Immature natural killer cell (primary cell): ENCODE results near the gene HSPA4L. TPM values are rescaled to one million over a fixed set of nuclear protein-coding genes. Genes with fewer than 3 reads are reported as not detected.
A peak's percentile ranks its signal among the peaks of the same experiment; 100 is the strongest.

Experiments
- DNase-seq, 3 donors: peaks; one replicate each; pipeline ENCODE4 v3.0.0; 2022; ENCODE audit warnings: mixed read lengths in 1 of 3
- H3K27ac Mint-ChIP-seq, 6 donors: one replicate each; pipeline ENCODE4 v1.8.0; 2020; ENCODE audit warnings: mixed read lengths in 6 of 6, mild to moderate bottlenecking in 5 of 6, inconsistent platforms in 4 of 6, moderate library complexity in 3 of 6
- H3K27me3 Mint-ChIP-seq, 3 donors: one replicate each; pipeline ENCODE4 v1.8.0; 2020 to 2021; ENCODE audit warnings: low read depth in 3 of 3, mild to moderate bottlenecking in 3 of 3, mixed read lengths in 3 of 3, moderate library complexity in 3 of 3, inconsistent platforms in 1 of 3
- H3K36me3 Mint-ChIP-seq, 3 donors: one replicate each; pipeline ENCODE4 v1.8.0; 2020; ENCODE audit warnings: mixed read lengths in 3 of 3, inconsistent platforms in 2 of 3, mild to moderate bottlenecking in 2 of 3
- H3K4me1 Mint-ChIP-seq, 2 donors: one replicate each; pipeline ENCODE4 v1.8.0; 2020; ENCODE audit warnings: inconsistent platforms in 2 of 2, mild to moderate bottlenecking in 2 of 2, mixed read lengths in 2 of 2, moderate library complexity in 1 of 2
- H3K4me3 Mint-ChIP-seq, 5 donors: one replicate each; pipeline ENCODE4 v1.8.0; 2020; ENCODE audit warnings: mild to moderate bottlenecking in 5 of 5, mixed read lengths in 5 of 5, inconsistent platforms in 3 of 5, moderate library complexity in 3 of 5
- H3K9me3 Mint-ChIP-seq, 6 donors: one replicate each; pipeline ENCODE4 v1.8.0; 2020; ENCODE audit warnings: mild to moderate bottlenecking in 6 of 6, mixed read lengths in 6 of 6, inconsistent platforms in 4 of 6, moderate library complexity in 3 of 6
- polyA plus RNA-seq, 3 donors: library from polyadenylated mRNA; unstranded; fragments of 300-500 nt; fragmentation: Illumina TruSeq; gene quantifications; one replicate each; pipeline ENCODE4 v1.2.3, GENCODE V29; 2021

HSPA4L gene
- polyA plus RNA-seq, 3 donors from 2014 or later, result not detected

- Mint-ChIP-seq H3K4me3 (no peak overlapping the region), H3K27ac (no peak overlapping the region), H3K9me3 (peaks cover 7 to 31% (median 20%) of the 10 kb centered on the region in 6 donors), H3K36me3 (peaks cover 4 to 22% (median 18%) of the 10 kb centered on the region in 3 donors), H3K4me1 (peaks cover 0 to 2% of the 10 kb centered on the region in 2 donors), H3K27me3 (peaks cover 0 to 2% (median 0%) of the 10 kb centered on the region in 3 donors)
- no peak for DNase-seq
Observed at GRCh38 chr4:127856813-127857447, 74.8 kb downstream of the HSPA4L start.

DNA sequence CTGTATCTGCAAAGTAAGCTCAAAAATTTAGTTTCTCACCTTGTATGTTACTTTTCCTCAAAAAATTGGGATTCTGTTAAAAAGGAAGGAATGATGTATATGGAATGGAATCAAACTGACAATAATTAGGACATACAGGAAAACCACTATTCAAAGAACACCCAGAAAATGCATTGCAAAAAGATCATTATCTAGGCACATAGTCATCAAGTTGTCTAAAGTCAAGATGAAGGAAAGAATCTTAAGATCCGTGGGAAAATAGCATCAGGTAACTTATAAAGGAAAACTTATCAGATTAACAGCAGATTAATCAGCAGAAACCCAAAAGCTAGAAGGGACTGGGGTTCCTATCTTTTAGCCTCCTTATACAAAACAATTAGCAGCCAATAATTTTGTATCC is 75.5 kb downstream of the HSPA4L start:
- H3K27ac Mint-ChIP-seq, result no peak overlapping the region
- peaks cover 4 to 22% (median 18%) of the 10 kb centered on the region in 3 donors for H3K36me3 Mint-ChIP-seq
- peaks cover 0 to 2% of the 10 kb centered on the region in 2 donors for H3K4me1 Mint-ChIP-seq
- DNase-seq, result no peak
- no peak overlapping the region for H3K4me3 Mint-ChIP-seq
- peaks cover 0 to 2% (median 0%) of the 10 kb centered on the region in 3 donors for H3K27me3 Mint-ChIP-seq
- peaks cover 3 to 26% (median 18%) of the 10 kb centered on the region in 6 donors for H3K9me3 Mint-ChIP-seq

DNA sequence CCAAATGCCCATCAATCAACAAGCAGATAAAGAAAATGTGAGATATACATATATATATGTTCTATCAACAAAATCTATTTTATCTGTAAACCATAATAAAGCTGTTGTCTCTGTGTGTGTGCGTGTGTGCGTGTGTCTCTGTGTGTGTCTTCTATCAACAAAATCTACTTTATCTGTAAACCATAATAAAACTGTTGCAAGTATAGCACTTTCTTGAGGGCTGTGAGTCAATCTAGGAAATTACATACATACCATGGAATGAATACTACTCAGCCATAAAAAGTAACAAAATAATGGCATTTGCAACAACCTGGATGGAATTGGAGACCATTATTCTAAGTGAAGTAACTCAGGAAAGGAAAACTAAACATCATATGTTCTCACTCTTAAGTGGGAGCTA is 86.1 kb downstream of the HSPA4L start:
- Mint-ChIP-seq H3K27ac (no peak overlapping the region), H3K4me3 (no peak overlapping the region), H3K36me3 (peaks cover 0 to 5% (median 4%) of the 10 kb centered on the region in 3 donors), H3K4me1 (no peaks in the 10 kb centered on the region), H3K27me3 (no peaks in the 10 kb centered on the region), H3K9me3 (peaks cover 0 to 4% (median under 1%) of the 10 kb centered on the region in 6 donors)
- no peak for DNase-seq

- H3K27ac Mint-ChIP-seq, result no peak overlapping the region
- H3K4me3 Mint-ChIP-seq, result no peak overlapping the region
- no peaks in the 10 kb centered on the region for H3K9me3 Mint-ChIP-seq
Observed at GRCh38 chr4:127870281-127870680, 88.2 kb downstream of the HSPA4L start.

GRCh38 chr4:127870688-127871087 is 88.6 kb downstream of the HSPA4L start:
- H3K4me1 Mint-ChIP-seq, result no peaks in the 10 kb centered on the region

More at GRCh38 chr4:127870281-127870680, 88.2 kb downstream of the HSPA4L start:
- Mint-ChIP-seq H3K36me3 (peaks cover 4 to 8% (median 5%) of the 10 kb centered on the region in 3 donors), H3K4me1 (no peaks in the 10 kb centered on the region), H3K27me3 (no peaks in the 10 kb centered on the region)
- no peak for DNase-seq

DNA sequence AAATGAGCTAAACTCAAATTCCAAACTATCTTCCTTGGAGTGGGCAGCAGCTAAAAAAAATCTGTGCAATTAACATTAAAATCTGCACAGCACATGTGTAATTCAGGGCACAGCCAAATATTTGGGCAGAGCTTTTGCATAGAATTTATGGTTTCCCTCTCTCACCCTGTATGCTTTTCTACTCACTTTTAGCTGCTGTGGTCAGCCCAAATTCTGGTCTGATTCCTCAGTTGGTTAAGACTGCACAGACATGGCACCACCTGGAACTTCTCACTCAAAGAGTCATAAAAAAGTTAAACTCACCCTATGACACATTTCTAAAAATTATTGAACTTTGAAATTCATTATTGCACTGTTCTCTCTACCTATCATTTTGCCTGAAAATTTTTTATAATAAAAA is 93.7 kb downstream of the HSPA4L start:
- no peak overlapping the region for H3K4me3 Mint-ChIP-seq
- H3K36me3 Mint-ChIP-seq, result peaks cover 3 to 8% (median 4%) of the 10 kb centered on the region in 3 donors
- DNase-seq, result no peak
- H3K4me1 Mint-ChIP-seq, result peaks cover 9 to 21% of the 10 kb centered on the region in 2 donors
- H3K9me3 Mint-ChIP-seq, result no peaks in the 10 kb centered on the region
- H3K27me3 Mint-ChIP-seq, result peaks cover 4 to 10% (median 5%) of the 10 kb centered on the region in 3 donors
- H3K27ac Mint-ChIP-seq, result no peak overlapping the region

More at GRCh38 chr4:127870688-127871087, 88.6 kb downstream of the HSPA4L start:
- H3K27ac Mint-ChIP-seq, result no peak overlapping the region
- no peak overlapping the region for H3K4me3 Mint-ChIP-seq
- DNase-seq, result no peak
- no peaks in the 10 kb centered on the region for H3K27me3 Mint-ChIP-seq
- peaks cover 4 to 8% (median 7%) of the 10 kb centered on the region in 3 donors for H3K36me3 Mint-ChIP-seq
- no peaks in the 10 kb centered on the region for H3K9me3 Mint-ChIP-seq

- peak within 1 kb of the TSS; percentile 94 to 98 (median 96) for H3K27ac Mint-ChIP-seq
- H3K4me3 Mint-ChIP-seq, result peak within 1 kb of the TSS; percentile 96 to 99 (median 97)
- no peaks in the 10 kb centered on the region for H3K9me3 Mint-ChIP-seq
- peaks cover 21 to 33% of the 10 kb centered on the region in 2 donors for H3K4me1 Mint-ChIP-seq
- H3K27me3 Mint-ChIP-seq, result peaks cover 4 to 18% (median 12%) of the 10 kb centered on the region in 3 donors
- peak; percentile 92 to 95 (median 94) for DNase-seq
- peaks cover 0 to 4% (median 0%) of the 10 kb centered on the region in 3 donors for H3K36me3 Mint-ChIP-seq
Observed at GRCh38 chr4:127880763-127881562, 98.8 kb downstream of the HSPA4L start, which contains the start of gene PLK4. Gene PLK4, plus strand, starts transcription at chr4:127880893. Its CDS starts 242 bp downstream, at chr4:127881135.

DNA sequence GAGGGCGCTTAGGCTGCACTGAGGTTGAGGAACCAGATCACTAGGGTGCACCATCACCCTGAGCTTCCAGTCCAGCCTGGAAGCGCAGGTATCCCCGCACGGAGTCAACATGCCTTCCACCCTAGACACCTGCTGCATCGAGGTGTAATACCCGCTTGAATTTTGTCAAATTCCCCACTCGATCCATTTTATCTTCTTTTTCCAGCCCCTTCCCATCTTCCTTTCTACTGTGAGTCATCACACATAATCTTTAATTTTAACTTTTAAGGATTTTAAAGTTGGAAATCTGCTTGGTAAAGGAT is 99.4 kb downstream of the HSPA4L start:
- H3K27ac Mint-ChIP-seq, result peak overlapping the region in 5 of 6 donors; percentile 20 to 98 (median 96)
- DNase-seq, result peak in 1 of 3 donors; percentile 14
- peaks cover 21 to 33% of the 10 kb centered on the region in 2 donors for H3K4me1 Mint-ChIP-seq
- peaks cover 4 to 19% (median 12%) of the 10 kb centered on the region in 3 donors for H3K27me3 Mint-ChIP-seq
- no peaks in the 10 kb centered on the region for H3K9me3 Mint-ChIP-seq
- peaks cover 0 to 4% (median 0%) of the 10 kb centered on the region in 3 donors for H3K36me3 Mint-ChIP-seq
- peak overlapping the region; percentile 96 to 99 (median 97) for H3K4me3 Mint-ChIP-seq

- H3K27me3 Mint-ChIP-seq, result peaks cover 0 to 1% (median 0%) of the 10 kb centered on the region in 3 donors
- no peak overlapping the region for H3K4me3 Mint-ChIP-seq
- peak overlapping the region in 1 of 6 donors; percentile 53 for H3K27ac Mint-ChIP-seq
- no peaks in the 10 kb centered on the region for H3K9me3 Mint-ChIP-seq
- no peaks in the 10 kb centered on the region for H3K4me1 Mint-ChIP-seq
- H3K36me3 Mint-ChIP-seq, result peaks cover under 1 to 6% (median 3%) of the 10 kb centered on the region in 3 donors
- DNase-seq, result no peak
Observed at GRCh38 chr4:127888559-127888958, 106.4 kb downstream of the HSPA4L start.

DNA sequence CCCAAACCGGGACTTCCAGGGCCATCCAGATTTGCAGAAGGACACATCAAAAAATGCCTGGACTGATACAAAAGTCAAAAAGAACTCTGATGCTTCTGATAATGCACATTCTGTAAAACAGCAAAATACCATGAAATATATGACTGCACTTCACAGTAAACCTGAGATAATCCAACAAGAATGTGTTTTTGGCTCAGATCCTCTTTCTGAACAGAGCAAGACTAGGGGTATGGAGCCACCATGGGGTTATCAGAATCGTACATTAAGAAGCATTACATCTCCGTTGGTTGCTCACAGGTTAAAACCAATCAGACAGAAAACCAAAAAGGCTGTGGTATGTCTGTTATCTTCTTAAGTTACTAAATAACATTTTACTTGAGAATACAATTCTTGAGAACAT is 107.8 kb downstream of the HSPA4L start:
- peaks cover 3 to 9% (median 9%) of the 10 kb centered on the region in 3 donors for H3K36me3 Mint-ChIP-seq
- H3K9me3 Mint-ChIP-seq, result no peaks in the 10 kb centered on the region
- H3K27me3 Mint-ChIP-seq, result peaks cover 0 to 1% (median 0%) of the 10 kb centered on the region in 3 donors
- H3K4me1 Mint-ChIP-seq, result no peaks in the 10 kb centered on the region
- no peak overlapping the region for H3K4me3 Mint-ChIP-seq
- DNase-seq, result no peak
- H3K27ac Mint-ChIP-seq, result no peak overlapping the region

Other genes starting within 250 kb of the HSPA4L start
- under 1 TPM in 1 of 3 donors, not detected in 2; 0.21 TPM for gene INTU, start 149.4 kb upstream of the HSPA4L start, polyA plus RNA-seq
- gene SLC25A31, start 51.9 kb upstream of the HSPA4L start, polyA plus RNA-seq, result not detected
- 1 to 10 TPM; 2.0 to 3.9 (median 2.9) TPM for gene PLK4, start 98.6 kb downstream of the HSPA4L start, polyA plus RNA-seq
- gene MFSD8, start 182.9 kb downstream of the HSPA4L start, polyA plus RNA-seq, result 10 to 100 TPM in 1 of 3 donors, 1 to 10 TPM in 2; 8.2 to 19.8 (median 8.3) TPM
- gene ABHD18, start 183.1 kb downstream of the HSPA4L start, polyA plus RNA-seq, result 10 to 100 TPM in 2 of 3 donors, 1 to 10 TPM in 1; 3.4 to 11.8 (median 10.4) TPM